Activated CD8-positive, alpha-beta memory T cell treated with anti-CD3 and anti-CD28 coated beads for 4 hours (primary cell): ENCODE measurements around the gene HAAO.
"Not testable (repeated sequence)": the region's sequence is repeated elsewhere in the genome, so short reads cannot be mapped to it uniquely, and the experiment has no call there.

Experiments
- DNase-seq, 2 donors: peaks; one replicate each; pipeline ENCODE4 v3.0.0-alpha.2; 2020; ENCODE audit warnings: low read depth in 2 of 2

Gene HAAO

GRCh38 chr2:42792583-42793333, at the start of gene HAAO:
TSS of gene HAAO (minus strand) at chr2:42792583. CDS start at chr2:42792536, 47 bp downstream.
- no peak for DNase-seq

- DNase-seq: no peak
Observed at GRCh38 chr2:42841344-42841743, 49.0 kb upstream of the HAAO start.

GRCh38 chr2:42840760-42841159, 48.4 kb upstream of the HAAO start:
- no peak for DNase-seq

- DNase-seq: no peak
Observed at GRCh38 chr2:42839809-42840501, 47.6 kb upstream of the HAAO start.

GRCh38 chr2:42838133-42838532, 45.8 kb upstream of the HAAO start:
- DNase-seq: no peak

GRCh38 chr2:42835577-42836371, 43.4 kb upstream of the HAAO start:
- no peak for DNase-seq

GRCh38 chr2:42834161-42834560, 41.8 kb upstream of the HAAO start:
- no peak for DNase-seq

- no peak for DNase-seq
Observed at GRCh38 chr2:42832289-42832634, 39.9 kb upstream of the HAAO start.

- not testable (repeated sequence) for DNase-seq
Observed at GRCh38 chr2:42831575-42832288, 39.3 kb upstream of the HAAO start.

- no peak for DNase-seq
Observed at GRCh38 chr2:42830922-42831574, 38.7 kb upstream of the HAAO start.

- no peak for DNase-seq
Observed at GRCh38 chr2:42829671-42830440, 37.5 kb upstream of the HAAO start.

- peak; percentile 33 to 40 for DNase-seq
Observed at GRCh38 chr2:42828487-42829425, 36.4 kb upstream of the HAAO start.

GRCh38 chr2:42827647-42828486, 35.5 kb upstream of the HAAO start:
- peak; percentile 52 to 54 for DNase-seq

GRCh38 chr2:42826231-42826630, 33.8 kb upstream of the HAAO start:
- DNase-seq: no peak

GRCh38 chr2:42824454-42824807, 32.0 kb upstream of the HAAO start:
- DNase-seq: no peak

GRCh38 chr2:42823744-42824453, 31.5 kb upstream of the HAAO start:
- no peak for DNase-seq

GRCh38 chr2:42819160-42819559, 26.8 kb upstream of the HAAO start:
- DNase-seq: no peak

GRCh38 chr2:42815726-42816125, 23.3 kb upstream of the HAAO start:
- no peak for DNase-seq
